ENCODE data around the gene RXFP1. TPM values are rescaled to one million over a fixed set of nuclear protein-coding genes. Genes with fewer than 3 reads are reported as not detected.

Gene RXFP1
- total RNA-seq, 1 donor from 2014 or later, result not detected

DNA sequence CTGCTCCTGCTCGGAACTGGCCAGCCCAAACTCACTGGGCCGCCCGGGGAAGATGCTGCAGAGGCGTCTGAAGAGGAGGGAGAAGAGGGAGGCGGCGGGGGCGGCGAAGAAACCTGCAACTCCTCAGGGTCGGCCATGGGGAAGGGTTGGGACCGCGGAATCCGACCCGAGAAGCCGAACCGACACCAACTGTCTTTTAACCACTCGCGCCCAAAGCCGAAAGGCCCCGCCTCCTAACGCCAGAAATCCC is 149.9 kb downstream of the RXFP1 start, which contains the start of gene C4orf46:
C4orf46 (minus strand) TSS at position 223 of the 250 bp plus-strand sequence; CDS start at position 137, 86 bp downstream.
- peak within 1 kb of the TSS; percentile 83 for H3K27ac Mint-ChIP-seq (ENCODE audit: unreplicated experiment)
- peak within 1 kb of the TSS; percentile 99 for H3K4me3 Mint-ChIP-seq (ENCODE audit: unreplicated experiment)
- no peak for DNase-seq (ENCODE audit: low spot score)
- no peaks in the 10 kb centered on the region for H3K9me3 Mint-ChIP-seq (ENCODE audit: unreplicated experiment)
- TF ChIP-seq CTCF (IDR thresholded peaks at IDR 0.05; ENCODE audit: unreplicated experiment), result no peak
- peaks cover 9% of the 10 kb centered on the region for H3K27me3 Mint-ChIP-seq (ENCODE audit: unreplicated experiment)
- H3K4me1 Mint-ChIP-seq (ENCODE audit: unreplicated experiment), result peaks cover 16% of the 10 kb centered on the region
- no peaks in the 10 kb centered on the region for H3K36me3 Mint-ChIP-seq (ENCODE audit: low read depth, unreplicated experiment)

GRCh38 chr4:158671915-158672806 is 150.5 kb downstream of the RXFP1 start, which contains the start of gene ETFDH:
Gene ETFDH (plus strand): TSS chr4:158672296. CDS start chr4:158672457, 161 bp downstream.
- Mint-ChIP-seq H3K36me3 (ENCODE audit: low read depth, unreplicated experiment) (no peaks in the 10 kb centered on the region), H3K4me3 (ENCODE audit: unreplicated experiment) (peak within 1 kb of the TSS; percentile 99), H3K9me3 (ENCODE audit: unreplicated experiment) (no peaks in the 10 kb centered on the region), H3K27ac (ENCODE audit: unreplicated experiment) (peak within 1 kb of the TSS; percentile 83), H3K27me3 (ENCODE audit: unreplicated experiment) (peaks cover 9% of the 10 kb centered on the region), H3K4me1 (ENCODE audit: unreplicated experiment) (peaks cover 16% of the 10 kb centered on the region)
- peak; percentile 51 for TF ChIP-seq CTCF (IDR thresholded peaks at IDR 0.05; ENCODE audit: unreplicated experiment)
- DNase-seq (ENCODE audit: low spot score), result peak; percentile 97

GRCh38 chr4:158673633-158674032 is 152.0 kb downstream of the RXFP1 start:
- H3K9me3 Mint-ChIP-seq (ENCODE audit: unreplicated experiment), result no peaks in the 10 kb centered on the region

DNA sequence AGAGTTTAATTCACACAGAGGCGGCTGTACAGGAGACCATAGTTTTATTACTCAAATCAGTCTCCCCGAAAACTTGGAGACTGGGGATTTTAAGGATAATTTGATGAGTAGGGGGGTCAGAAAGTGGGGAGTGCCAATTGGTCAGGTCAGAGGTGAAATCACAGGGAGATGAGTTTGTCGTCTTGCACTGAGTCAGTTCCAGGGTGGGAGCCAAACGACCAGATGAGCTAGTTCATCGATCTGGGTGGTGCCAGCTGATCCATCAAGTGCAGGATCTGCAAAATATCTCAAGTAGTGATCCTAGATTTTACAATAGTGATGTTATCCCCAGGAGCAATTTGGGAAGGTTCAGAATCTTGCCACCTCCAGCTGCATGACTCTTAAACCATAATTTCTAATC is 154.4 kb downstream of the RXFP1 start:
- Mint-ChIP-seq H3K36me3 (ENCODE audit: low read depth, unreplicated experiment) (no peaks in the 10 kb centered on the region), H3K27ac (ENCODE audit: unreplicated experiment) (no peak overlapping the region), H3K4me3 (ENCODE audit: unreplicated experiment) (no peak overlapping the region), H3K27me3 (ENCODE audit: unreplicated experiment) (peaks cover under 1% of the 10 kb centered on the region), H3K4me1 (ENCODE audit: unreplicated experiment) (peaks cover 6% of the 10 kb centered on the region), H3K9me3 (ENCODE audit: unreplicated experiment) (no peaks in the 10 kb centered on the region)
- TF ChIP-seq CTCF (IDR thresholded peaks at IDR 0.05; ENCODE audit: unreplicated experiment), result no peak
- DNase-seq (ENCODE audit: low spot score), result no peak

More at GRCh38 chr4:158673633-158674032, 152.0 kb downstream of the RXFP1 start:
- H3K27me3 Mint-ChIP-seq (ENCODE audit: unreplicated experiment), result peaks cover 9% of the 10 kb centered on the region
- peaks cover 16% of the 10 kb centered on the region for H3K4me1 Mint-ChIP-seq (ENCODE audit: unreplicated experiment)
- no peak for TF ChIP-seq CTCF (IDR thresholded peaks at IDR 0.05; ENCODE audit: unreplicated experiment)
- DNase-seq (ENCODE audit: low spot score), result no peak
- H3K36me3 Mint-ChIP-seq (ENCODE audit: low read depth, unreplicated experiment), result no peaks in the 10 kb centered on the region
- H3K4me3 Mint-ChIP-seq (ENCODE audit: unreplicated experiment), result no peak overlapping the region
- no peak overlapping the region for H3K27ac Mint-ChIP-seq (ENCODE audit: unreplicated experiment)

DNA sequence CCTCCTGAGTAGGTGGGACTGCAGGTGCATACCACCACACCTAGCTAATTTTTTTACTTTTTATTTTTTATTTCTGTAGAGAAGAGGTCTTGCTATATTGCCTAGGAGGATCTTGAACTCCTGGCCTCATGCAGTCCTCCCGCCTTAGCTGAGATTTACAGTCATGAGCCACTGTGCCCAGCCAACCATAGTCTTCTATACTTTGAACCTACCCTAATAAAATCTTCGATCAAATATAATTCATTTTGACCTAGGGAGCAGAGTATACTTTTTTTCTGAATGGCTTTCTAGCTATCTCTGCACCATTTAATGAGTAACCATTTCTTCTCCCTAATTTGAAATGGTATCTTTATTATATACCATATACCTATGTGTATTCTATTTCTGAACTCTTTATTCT is 157.1 kb downstream of the RXFP1 start:
- no peak for TF ChIP-seq CTCF (IDR thresholded peaks at IDR 0.05; ENCODE audit: unreplicated experiment)
- Mint-ChIP-seq H3K36me3 (ENCODE audit: low read depth, unreplicated experiment) (no peaks in the 10 kb centered on the region), H3K27me3 (ENCODE audit: unreplicated experiment) (no peaks in the 10 kb centered on the region), H3K4me3 (ENCODE audit: unreplicated experiment) (no peak overlapping the region), H3K27ac (ENCODE audit: unreplicated experiment) (no peak overlapping the region), H3K4me1 (ENCODE audit: unreplicated experiment) (no peaks in the 10 kb centered on the region), H3K9me3 (ENCODE audit: unreplicated experiment) (no peaks in the 10 kb centered on the region)
- DNase-seq (ENCODE audit: low spot score), result no peak
